Gastrocnemius medialis (tissue), 4 donors: Measurements from ENCODE around the gene ZNF124.

Experiments
- CTCF ChIP-seq, 5 experiments: fragments of 450-650 bp in 3 of 5; fragments of 200-600 bp in 2 of 5; sonication (generic) in 2 of 5; IDR thresholded peaks in 4 of 5; conservative IDR thresholded peaks in 1 of 5; 1 replicate in 4 of 5; 2 replicates in 1 of 5; pipeline ENCODE4 v1.5.1; 2016 to 2019; ENCODE audit warnings: antibody characterized with exemption in 5 of 5, mild to moderate bottlenecking in 3 of 5, moderate library complexity in 3 of 5
- POLR2A ChIP-seq, 2 donors: fragments of 450-650 bp; IDR thresholded peaks; one replicate each; pipeline ENCODE4 v1.6.1; 2017; ENCODE audit warnings: antibody characterized with exemption in 2 of 2, mild to moderate bottlenecking in 2 of 2, moderate library complexity in 2 of 2

DNA sequence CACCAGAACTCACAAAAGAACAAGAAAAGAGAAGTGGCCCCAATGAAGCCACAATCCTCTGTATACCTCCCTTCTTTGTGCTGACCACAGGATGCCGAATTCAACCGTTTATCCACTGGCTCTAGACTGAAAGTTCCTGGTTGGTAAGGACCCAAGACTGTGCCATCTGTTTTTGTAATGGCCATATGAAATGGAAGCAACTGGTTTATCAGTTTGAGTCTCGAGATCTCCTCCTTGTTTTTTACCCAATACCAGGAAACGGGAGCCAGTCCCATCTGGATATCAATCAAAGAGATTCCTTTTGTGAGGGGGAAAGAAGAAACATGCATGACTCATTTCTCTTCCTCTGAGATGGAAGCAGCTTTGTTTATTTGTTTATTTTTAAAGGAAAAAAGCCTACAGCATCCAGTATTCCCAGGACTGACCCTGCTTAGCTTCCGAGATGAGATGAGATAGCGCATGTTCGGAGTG lies 32.4 kb upstream of the ZNF124 start:
- TF ChIP-seq POLR2A (IDR thresholded peaks at IDR 0.05) (no peak), CTCF (IDR thresholded peaks at IDR 0.05 in 4 of 5, conservative IDR thresholded peaks at IDR 0.05 in 1 of 5) (no peak)
